HEK293 (cell line): Measurements from ENCODE around the gene MATN4.

ENCODE experiments used
- CTCF ChIA-PET: fragments of 350-600 bp; formaldehyde crosslinking; extraction: SDS; loops from one replicate; lab custom pipeline; 2021; ENCODE audit warnings: antibody characterized with exemption; lab: Yijun Ruan, JAX
- POLR2A ChIA-PET: fragments of 300-600 bp; formaldehyde crosslinking; extraction: SDS; loops from one replicate; lab custom pipeline; 2020; ENCODE audit warnings: antibody characterized with exemption, inconsistent platforms; lab: Yijun Ruan, JAX
- H3K27ac ChIP-seq: fragments of 200-500 bp; sonication (Bioruptor generic); 2 replicates; pipeline ENCODE4 v1.5.1; 2014; ENCODE audit warnings: low read depth, low read length, control low read depth, inconsistent platforms; ENCODE audit errors: extremely low read depth
- H3K36me3 ChIP-seq, 2 experiments: fragments of 200-500 bp in 1 of 2; sonication (Bioruptor generic) in 1 of 2; 1 replicate in 1 of 2; 2 replicates in 1 of 2; pipeline ENCODE4 v1.5.1; 2014 to 2017; ENCODE audit warnings: inconsistent platforms in 2 of 2, low read length in 2 of 2; ENCODE audit not compliant: control insufficient read depth in 2 of 2, insufficient read depth in 1 of 2
- H3K4me1 ChIP-seq: fragments of 200-500 bp; sonication (Bioruptor generic); 2 replicates; pipeline ENCODE4 v1.5.1; 2014; ENCODE audit warnings: mild to moderate bottlenecking, low read length, inconsistent platforms; ENCODE audit not compliant: control insufficient read depth, insufficient read depth
- H3K4me3 ChIP-seq: 2 replicates; pipeline ENCODE4 v1.5.1; 2011; ENCODE audit warnings: low read depth, mild to moderate bottlenecking, control low read depth, low read length, moderate library complexity
- H3K9me3 ChIP-seq: fragments of 200-500 bp; sonication (Bioruptor generic); 2 replicates; pipeline ENCODE4 v1.5.1; 2014; ENCODE audit warnings: low read depth, low read length, inconsistent platforms; ENCODE audit not compliant: control insufficient read depth, insufficient read depth
- BCL11B ChIP-seq: fragments of 450-650 bp; formaldehyde crosslinking; IDR thresholded peaks from 2 replicates; pipeline ENCODE4 v1.5.1; 2016; ENCODE audit warnings: low read depth, missing biosample characterization, missing genetic modification characterization
- BCL6B ChIP-seq: fragments of 450-650 bp; formaldehyde crosslinking; IDR thresholded peaks from 2 replicates; pipeline ENCODE4 v1.5.1; 2017; ENCODE audit warnings: missing biosample characterization, missing genetic modification characterization
- FEZF1 ChIP-seq: fragments of 450-650 bp; formaldehyde crosslinking; IDR thresholded peaks from 2 replicates; pipeline ENCODE4 v1.5.1; 2016; ENCODE audit warnings: missing biosample characterization, missing genetic modification characterization
- GFI1B ChIP-seq: fragments of 450-650 bp; formaldehyde crosslinking; IDR thresholded peaks from 2 replicates; pipeline ENCODE4 v1.5.1; 2016; ENCODE audit warnings: missing biosample characterization, missing genetic modification characterization
- INSM2 ChIP-seq: fragments of 450-650 bp; formaldehyde crosslinking; IDR thresholded peaks from 2 replicates; pipeline ENCODE4 v1.5.1; 2016; ENCODE audit warnings: missing biosample characterization, missing genetic modification characterization
- OSR2 ChIP-seq: fragments of 450-650 bp; formaldehyde crosslinking; IDR thresholded peaks from 2 replicates; pipeline ENCODE4 v1.5.1; 2016; ENCODE audit warnings: missing biosample characterization, missing genetic modification characterization
- PRDM2 ChIP-seq: fragments of 450-650 bp; formaldehyde crosslinking; IDR thresholded peaks from 2 replicates; pipeline ENCODE4 v1.5.1; 2016; ENCODE audit warnings: missing biosample characterization, missing genetic modification characterization, borderline replicate concordance
- PRDM6 ChIP-seq: fragments of 450-650 bp; formaldehyde crosslinking; IDR thresholded peaks from 2 replicates; pipeline ENCODE4 v1.5.1; 2017; ENCODE audit warnings: missing biosample characterization, missing genetic modification characterization
- SP7 ChIP-seq: fragments of 450-650 bp; formaldehyde crosslinking; IDR thresholded peaks from 2 replicates; pipeline ENCODE4 v1.5.1; 2016; ENCODE audit warnings: missing biosample characterization, missing genetic modification characterization
- WT1 ChIP-seq: fragments of 450-650 bp; formaldehyde crosslinking; IDR thresholded peaks from 2 replicates; pipeline ENCODE4 v1.5.1; 2016; ENCODE audit warnings: missing biosample characterization, missing genetic modification characterization
- ZIC2 ChIP-seq: fragments of 450-650 bp; formaldehyde crosslinking; IDR thresholded peaks from 2 replicates; pipeline ENCODE4 v1.5.1; 2016; ENCODE audit warnings: missing biosample characterization, missing genetic modification characterization

Gene MATN4

GRCh38 chr20:45251884-45252560 lies 56.1 kb downstream of the MATN4 start:
- Histone ChIP-seq H3K4me3 (no peak overlapping the region), H3K9me3 (no peaks in the 10 kb centered on the region), H3K36me3 (no peaks in the 10 kb centered on the region), H3K4me1 (peaks cover 13% of the 10 kb centered on the region), H3K27ac (no peak overlapping the region)
- TF ChIP-seq PRDM6, result no peak
- TF ChIP-seq ZIC2 (tag by site-specific recombination), result 0 out of 2 replicates have a peak, but pooled peaks have one; percentile 8
- ChIA-PET POLR2A (no interaction called here), CTCF (interaction anchor here (0.5 to 1.0 kb wide), 2 partner anchors 38 to 53 kb away, joined by 3 to 6 read pairs; no protein-coding TSS in a partner anchor)

GRCh38 chr20:45248609-45249008 lies 59.5 kb downstream of the MATN4 start:
- H3K4me1 ChIP-seq, result peaks cover 23% of the 10 kb centered on the region
- H3K4me3 ChIP-seq, result no peak overlapping the region
- POLR2A ChIA-PET, result no interaction called here
- TF ChIP-seq INSM2 (tag by site-specific recombination), result no peak
- TF ChIP-seq SP7, result peak; percentile 84
- TF ChIP-seq FEZF1 (tag by site-specific recombination), result peak; percentile 49
- peak; percentile 39; the same call in 1 of the 2 replicates for TF ChIP-seq OSR2 (tag by site-specific recombination)
- no peak for TF ChIP-seq PRDM2 (tag by site-specific recombination)
- no peak for TF ChIP-seq BCL11B (tag by site-specific recombination)
- peak; percentile 63; the same call in 1 of the 2 replicates for TF ChIP-seq WT1 (tag by site-specific recombination)
- TF ChIP-seq GFI1B (tag by site-specific recombination), result 0 out of 2 replicates have a peak, but pooled peaks have one; percentile 39
- peak; percentile 82 for TF ChIP-seq BCL6B (tag by site-specific recombination)
- CTCF ChIA-PET, result interaction anchor here (0.6 to 0.9 kb wide), 2 partner anchors 35 to 45 kb away, joined by 3 to 5 read pairs; no protein-coding TSS in a partner anchor
- H3K36me3 ChIP-seq, result no peaks in the 10 kb centered on the region
- H3K27ac ChIP-seq, result no peak overlapping the region
- no peaks in the 10 kb centered on the region for H3K9me3 ChIP-seq
